Measurements from ENCODE around the gene YWHAE.
"Not testable (repeated sequence)": the region's sequence is repeated elsewhere in the genome, so short reads cannot be mapped to it uniquely, and the experiment has no call there.

The YWHAE gene

DNA sequence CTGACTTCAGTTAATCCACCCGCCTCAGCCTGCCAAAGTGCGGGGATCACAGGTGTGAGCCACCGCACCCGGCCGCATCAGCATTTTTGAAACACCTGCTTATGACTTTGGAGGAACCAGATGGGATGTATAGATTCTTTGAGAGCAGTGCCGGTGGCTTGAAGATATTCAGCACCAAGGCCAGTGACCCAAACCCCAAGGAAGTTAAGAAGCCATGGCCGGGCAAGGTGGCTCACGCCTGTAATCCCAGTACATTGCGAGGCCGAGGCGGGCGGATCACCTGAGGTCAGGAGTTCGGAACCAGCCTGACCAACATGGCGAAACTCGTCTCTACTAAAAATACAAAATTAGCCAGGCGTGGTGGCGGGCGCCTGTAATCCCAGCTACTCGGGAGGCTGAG, 76.7 kb downstream of the YWHAE start:
- DNase-seq, result peak; percentile 15

DNA sequence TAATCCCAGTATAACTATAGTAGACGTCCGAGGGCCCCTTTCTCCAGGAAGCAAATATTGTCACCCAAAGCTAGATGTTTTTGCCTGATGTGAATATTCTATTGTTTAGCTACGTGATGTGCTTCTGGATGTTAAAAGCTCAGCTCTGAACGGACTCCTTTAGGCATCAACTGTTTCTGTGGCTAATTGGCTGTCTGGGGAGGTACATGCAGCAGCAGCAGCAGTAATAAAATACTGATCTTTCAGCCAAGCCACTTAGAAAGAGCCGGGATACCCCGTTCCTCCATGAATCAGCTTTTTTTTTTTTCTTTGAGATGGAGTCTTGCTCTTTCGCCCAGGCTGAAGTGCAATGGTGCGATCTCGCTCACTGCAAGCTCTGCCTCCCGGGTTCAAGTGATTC, 77.5 kb downstream of the YWHAE start:
- no peak for DNase-seq

DNA sequence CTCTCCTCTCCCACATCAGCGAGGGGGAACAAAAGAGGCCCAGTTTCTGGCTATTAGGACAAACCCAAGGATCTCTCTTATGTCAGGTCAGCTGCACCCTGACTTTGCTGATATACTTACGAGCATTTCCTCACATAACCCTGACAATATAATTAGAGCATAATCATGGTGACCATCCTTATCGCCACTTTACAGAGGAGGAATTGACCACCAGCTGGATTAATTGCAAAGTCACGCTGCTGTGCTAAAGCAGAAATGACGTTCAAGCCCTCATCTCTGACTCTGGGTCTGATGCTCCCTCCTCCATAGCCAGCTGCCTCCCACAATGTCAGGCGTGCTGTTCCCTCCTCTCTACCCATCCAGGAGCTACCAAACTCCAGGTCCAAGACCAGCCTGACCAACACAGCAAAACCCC, 78.0 kb downstream of the YWHAE start:
- no peak for DNase-seq

GRCh38 chr17:1315891-1316403, 84.1 kb downstream of the YWHAE start:
- no peak for DNase-seq

DNA sequence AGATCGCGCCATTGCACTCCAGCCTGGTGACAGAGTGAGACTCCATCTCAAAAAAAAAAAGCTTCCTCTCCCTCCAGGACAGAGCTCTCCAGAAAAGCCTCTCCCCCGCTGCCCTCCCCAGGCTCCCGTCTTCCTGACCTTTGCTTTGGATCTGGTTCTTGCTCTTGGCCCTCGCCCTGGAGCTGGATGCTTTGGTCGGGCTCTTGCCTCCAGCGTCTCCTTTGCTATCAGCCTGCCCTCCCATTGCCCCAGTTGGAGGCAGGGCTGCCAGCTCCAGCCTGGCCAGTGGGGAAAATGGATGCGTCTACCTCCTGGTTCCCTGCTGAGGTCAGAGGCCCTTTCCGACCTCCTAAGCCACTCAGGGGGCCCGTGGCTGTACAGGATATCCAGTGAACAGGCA, 84.6 kb downstream of the YWHAE start:
- DNase-seq, result no peak

DNA sequence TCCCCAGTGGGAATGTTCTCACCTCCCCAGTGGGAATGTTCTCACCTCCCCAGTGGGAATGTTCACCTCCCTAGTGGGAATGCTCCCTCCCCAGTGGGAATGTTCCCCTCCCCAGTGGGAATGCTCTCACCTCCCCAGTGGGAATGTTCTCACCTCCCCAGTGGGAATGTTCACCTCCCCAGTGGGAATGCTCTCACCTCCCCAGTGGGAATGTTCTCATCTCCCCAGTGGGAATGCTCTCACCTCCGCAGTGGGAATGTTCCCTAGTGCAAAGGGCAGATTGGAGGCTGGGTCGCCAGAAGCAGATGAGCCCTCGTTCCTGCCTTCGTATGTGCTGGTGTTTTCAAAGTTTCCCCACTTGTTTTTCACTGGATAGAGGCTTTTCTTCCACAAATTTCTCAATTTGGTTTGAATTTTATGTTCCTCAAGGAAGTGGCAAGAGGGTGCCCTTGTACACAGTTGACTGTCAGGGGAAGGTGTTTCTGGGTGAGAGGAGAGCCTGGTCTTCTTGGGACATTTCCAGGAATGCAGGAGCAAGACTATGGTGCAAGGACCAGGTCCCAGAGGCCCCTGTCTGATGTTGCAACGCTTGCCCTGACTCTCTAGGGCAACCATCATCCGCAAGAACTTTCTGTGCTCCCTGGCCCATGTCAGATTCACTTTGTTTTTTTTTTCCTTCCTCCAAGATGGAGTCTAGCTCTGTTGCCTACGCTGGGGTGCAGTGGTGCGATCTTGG, 86.6 kb downstream of the YWHAE start:
- no peak for DNase-seq

DNA sequence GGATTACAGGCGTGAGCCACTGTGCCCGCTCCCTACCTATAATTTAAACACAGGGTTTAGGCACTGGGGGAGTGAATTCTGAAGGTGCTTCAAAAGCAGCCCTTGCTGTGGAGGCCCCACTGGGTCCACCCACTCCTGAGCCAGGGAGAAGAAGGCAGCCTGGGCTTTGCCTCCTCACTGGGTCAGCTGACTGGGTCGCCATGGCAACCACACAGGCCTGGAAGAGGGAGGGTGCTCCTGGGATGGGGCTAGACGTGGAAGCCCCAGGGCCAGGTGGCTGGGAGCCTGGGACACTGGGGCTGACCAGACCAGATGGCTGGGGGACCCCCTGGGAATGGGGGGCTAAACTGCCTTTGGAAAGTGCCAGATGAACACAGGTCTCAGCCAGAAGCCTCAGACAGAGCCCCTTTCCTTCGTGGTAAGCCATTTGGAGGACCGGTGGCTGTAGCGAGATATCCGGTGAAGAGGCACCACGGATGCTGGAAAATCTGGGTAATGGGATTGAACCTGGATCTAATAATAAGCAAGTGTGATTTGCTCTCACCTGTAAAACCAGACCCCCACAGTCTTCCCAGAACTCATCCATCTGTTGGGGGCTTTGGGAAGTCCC, 87.7 kb downstream of the YWHAE start:
- DNase-seq, result no peak

- not testable (repeated sequence) for DNase-seq
Measured at GRCh38 chr17:1307829-1308228, 92.2 kb downstream of the YWHAE start.

GRCh38 chr17:1304962-1305563, 95.0 kb downstream of the YWHAE start:
- DNase-seq, result no peak

DNA sequence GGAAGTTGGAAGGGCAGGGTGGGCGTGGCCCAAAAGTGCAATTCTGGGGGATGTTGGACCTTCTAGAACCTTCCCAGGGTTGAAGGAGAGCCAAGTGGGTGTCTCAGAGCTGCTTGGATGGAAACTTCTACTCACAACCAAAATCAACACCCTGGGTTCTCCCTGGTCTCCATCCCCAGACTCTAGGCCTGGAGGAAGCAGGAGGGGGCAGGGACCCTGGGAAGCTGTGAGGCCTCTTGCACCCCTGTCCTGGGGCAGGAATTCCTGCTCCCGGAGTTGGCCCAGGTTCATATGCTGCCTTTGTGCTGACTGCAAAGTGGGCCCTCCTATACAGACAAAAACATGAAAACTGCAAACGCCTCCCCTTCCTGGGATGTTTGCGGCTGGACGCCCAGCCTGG, 95.5 kb downstream of the YWHAE start:
- no peak for DNase-seq

- no peak for DNase-seq
Measured at GRCh38 chr17:1302761-1303160, 97.3 kb downstream of the YWHAE start.

DNA sequence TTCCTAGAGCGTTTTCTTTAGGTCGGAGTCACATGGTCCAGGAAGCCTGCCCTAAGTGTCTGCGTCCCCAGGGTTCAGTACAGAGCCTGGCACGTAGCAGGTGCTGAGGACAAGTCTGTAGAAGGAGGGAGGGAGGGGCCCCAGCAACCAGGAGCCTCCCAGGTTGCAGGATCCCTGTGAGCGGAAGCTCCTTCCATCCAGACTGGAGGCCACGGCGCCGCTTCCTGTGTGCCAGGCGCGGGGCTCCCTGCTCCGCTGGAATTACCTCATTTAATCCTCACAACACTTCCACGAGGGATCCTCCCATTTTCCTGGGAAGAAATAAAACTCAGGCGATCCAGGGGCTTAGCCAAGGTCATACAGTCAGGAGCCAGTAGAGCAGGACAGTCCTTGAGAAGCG, 98.5 kb downstream of the YWHAE start:
- no peak for DNase-seq

DNA sequence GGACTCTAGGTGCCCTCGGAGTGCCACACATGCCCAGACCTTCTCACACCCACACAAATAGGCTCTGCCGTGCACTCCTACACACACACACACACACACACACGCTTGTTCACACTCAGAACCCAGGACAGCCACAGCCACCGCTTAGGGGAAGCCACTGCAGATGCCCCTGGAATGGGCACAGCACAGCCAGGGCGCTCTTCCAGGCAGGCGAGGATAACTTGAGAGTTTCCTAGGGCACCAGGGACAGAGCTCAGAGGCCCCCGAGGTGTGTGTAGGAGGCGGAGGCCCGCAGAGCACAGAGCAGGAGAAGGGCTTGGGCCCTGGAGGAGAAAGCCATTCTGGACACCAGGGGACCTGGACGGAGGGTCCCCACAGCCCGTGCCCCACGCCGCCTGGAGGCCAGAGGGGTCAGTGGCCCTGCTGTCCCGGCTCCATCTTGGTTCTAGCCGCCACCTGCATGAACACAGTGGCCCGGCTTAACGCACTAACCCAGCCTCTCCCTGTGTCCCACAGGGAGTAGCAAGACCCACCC, 99.6 kb downstream of the YWHAE start:
- DNase-seq, result no peak

DNA sequence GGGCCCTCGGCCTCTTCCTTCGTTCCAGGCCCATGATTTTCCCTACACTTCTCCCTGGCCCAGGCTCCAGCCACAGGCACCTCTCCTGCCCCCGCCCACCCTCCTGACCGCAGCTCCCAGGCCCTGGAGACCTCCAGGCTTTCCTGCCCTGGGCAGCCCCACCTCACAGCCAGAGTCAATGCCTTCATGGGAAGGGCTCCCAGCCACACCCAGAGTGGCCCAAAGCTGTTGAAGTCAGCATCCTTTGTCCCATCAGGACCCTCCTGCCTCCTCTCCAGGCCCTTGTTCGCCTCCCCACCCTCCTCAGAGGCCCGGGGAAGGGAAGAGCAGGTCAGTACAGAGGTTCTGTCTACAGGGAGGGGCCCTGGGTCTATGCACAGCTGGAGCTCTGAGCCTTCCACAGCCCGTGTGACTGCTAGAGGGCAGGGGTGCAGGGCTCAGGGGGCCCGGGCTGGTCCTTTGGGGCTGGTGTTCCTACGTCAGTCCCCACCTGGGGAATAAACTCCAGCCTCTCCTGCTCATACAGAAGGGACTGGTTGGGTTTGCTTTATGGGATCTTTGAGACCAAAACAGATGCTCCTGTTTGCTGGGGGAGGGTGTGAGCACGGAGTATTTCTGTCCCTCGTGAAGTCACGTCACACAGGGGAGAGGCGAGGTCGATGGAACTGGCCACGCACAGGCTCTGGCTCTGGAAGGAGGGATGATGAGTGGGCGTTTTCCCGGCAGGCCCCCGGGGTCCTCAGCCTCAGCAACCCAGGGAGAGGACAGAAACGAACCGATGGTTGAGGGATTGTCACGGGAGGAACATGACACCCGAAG, 100.3 kb downstream of the YWHAE start:
- DNase-seq, result no peak

DNA sequence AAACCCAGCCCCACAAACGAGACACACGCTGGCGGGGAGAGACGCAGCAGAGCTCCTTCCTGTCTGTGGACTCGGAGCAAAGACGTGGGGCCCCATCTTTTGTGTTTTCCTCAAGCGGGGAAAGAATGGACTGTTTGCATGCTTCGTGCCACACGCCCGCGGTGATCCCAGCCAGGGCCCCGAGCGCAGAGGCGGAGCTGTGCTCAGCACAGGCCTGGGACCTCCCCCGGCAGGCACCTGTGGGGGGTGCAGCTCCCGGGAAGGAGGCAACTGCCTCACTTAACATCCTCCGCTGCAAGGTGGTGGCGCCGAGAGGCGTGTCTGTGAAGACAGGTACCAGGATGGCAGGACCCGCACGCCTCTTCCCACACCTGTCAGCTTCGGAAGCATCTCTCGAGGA, 101.4 kb downstream of the YWHAE start:
- no peak for DNase-seq

All from fibroblast of skin of right biceps (primary cell).